Activated CD8-positive, alpha-beta memory T cell treated with anti-CD3 and anti-CD28 coated beads for 1 hour (primary cell): Measurements from ENCODE around the gene SERPINB3.
"Not testable (repeated sequence)": the region's sequence is repeated elsewhere in the genome, so short reads cannot be mapped to it uniquely, and the experiment has no call there.

Source experiments
- DNase-seq, 2 donors: peaks; one replicate each; pipeline ENCODE4 v3.0.0-alpha.2; 2020; ENCODE audit warnings: low read depth in 1 of 2; ENCODE audit errors: extremely low read depth in 1 of 2

The SERPINB3 gene

GRCh38 chr18:63661750-63662149, at the start of gene SERPINB3:
Gene SERPINB3, minus strand, starts transcription at chr18:63661893. Its CDS starts 677 bp downstream, at chr18:63661216.
- not testable (repeated sequence) for DNase-seq

GRCh38 chr18:63708650-63709049, 47.0 kb upstream of the SERPINB3 start:
- DNase-seq: no peak

GRCh38 chr18:63707816-63708215, 46.1 kb upstream of the SERPINB3 start:
- no peak for DNase-seq

DNA sequence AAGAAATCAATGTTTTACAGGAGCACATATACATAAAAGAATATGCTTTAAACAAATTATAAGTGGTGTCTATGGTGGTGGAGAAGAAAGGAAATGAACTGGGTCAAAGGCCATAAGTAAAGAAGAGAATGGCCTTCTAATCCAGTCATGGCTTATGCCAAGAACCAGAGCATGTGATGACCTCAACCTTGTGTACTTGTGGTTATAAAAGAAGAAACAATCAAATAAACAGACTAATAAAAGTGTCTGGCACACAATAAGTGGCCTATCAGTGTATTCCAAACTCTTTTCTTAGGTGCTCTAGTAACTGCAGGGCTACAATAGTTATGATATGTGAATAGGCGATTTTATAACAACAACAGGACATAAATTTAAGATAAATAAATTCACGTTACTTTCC, 43.7 kb upstream of the SERPINB3 start:
- no peak for DNase-seq

DNA sequence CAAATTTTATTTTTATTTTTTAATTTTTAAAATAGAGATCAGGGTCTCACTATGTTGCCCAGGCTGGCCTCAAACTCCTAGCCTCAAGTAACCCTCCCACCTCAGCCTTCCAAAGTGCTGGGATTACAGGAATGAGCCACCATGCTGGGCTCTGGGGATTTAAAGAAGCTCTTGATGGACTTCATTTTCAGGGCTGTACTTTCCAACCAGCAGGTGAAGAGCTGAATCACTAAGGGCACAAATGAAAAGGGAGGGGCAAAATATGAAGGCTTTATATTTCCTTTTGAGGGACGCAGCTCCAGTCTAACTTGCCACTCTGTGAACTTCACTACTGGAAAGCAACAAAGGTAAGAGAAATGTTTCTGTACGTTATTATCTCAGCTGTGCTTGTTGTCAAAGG, 41.0 kb upstream of the SERPINB3 start, which contains the start of gene SERPINB11:
TSS of gene SERPINB11 (plus strand) at position 301 of the 400 bp plus-strand sequence. CDS start 7,234 bp downstream, outside the sequence.
- DNase-seq: no peak

GRCh38 chr18:63701952-63702351, 40.3 kb upstream of the SERPINB3 start:
- no peak for DNase-seq

DNA sequence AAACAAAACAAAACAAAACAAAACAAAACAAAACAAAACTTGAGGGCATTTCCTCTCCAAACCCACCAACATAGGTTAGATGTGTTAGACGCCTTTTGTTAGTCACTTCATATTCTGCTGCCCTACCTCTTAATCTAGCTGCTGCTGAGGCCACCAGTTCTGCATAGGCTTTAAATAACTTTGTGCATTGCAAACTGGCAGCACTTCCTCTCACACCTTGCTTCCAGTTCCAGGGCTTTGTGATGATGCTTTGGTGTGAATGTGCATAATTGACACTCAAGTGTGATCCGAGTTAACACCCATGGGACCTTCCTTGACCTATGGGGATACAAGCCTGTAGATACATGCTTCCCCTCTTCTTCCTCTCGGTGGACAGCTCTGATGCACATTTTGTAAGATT, 38.8 kb upstream of the SERPINB3 start:
- no peak for DNase-seq

DNA sequence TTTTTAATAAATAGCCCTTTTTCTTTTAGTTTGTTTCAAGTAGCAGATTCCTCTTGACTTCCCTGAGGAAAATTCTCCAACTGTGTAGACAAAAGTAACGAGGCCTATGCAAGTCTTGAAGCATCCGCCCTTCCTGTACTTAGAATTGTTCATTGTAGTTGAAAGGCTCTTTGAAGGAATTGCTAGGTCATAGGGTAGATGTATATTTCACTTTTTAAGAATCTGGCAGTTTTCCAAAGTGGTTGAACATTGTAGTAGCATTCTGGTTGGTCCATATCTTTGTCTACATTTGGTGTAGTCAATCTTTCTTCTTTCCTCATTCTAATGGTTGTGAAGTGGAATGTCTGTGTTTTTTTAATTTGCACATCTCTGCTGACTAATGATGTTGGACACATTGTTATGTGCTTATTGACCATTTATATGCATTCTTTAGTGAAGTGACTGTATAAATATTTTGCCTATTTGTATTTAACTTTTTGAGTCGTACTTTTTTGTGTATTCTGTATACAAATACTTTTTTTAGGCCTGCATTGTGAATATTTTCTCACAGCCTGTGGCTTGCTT, 35.5 kb upstream of the SERPINB3 start:
- no peak for DNase-seq

GRCh38 chr18:63689064-63689463, 27.4 kb upstream of the SERPINB3 start:
- DNase-seq: no peak

- no peak for DNase-seq
Measured at GRCh38 chr18:63686871-63687270, 25.2 kb upstream of the SERPINB3 start.

DNA sequence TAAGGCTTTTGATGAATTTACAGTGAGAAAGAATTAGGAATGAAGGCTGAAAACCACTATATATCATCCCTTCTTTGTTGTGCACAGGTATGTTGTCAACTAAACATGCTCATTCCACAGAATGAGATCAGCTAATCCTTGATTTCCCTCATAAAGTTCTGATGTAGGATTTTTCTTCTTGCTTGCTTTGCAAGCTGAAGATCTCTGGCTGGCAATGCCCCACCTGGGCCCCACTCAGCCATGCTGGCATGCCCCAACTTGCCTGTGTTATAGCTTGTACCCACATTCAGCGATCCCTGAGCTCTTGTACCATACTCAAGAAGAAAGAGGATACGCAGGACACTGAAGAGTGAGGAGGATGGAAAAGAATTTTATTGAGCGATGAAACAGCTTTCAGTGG, 23.0 kb upstream of the SERPINB3 start:
- DNase-seq: no peak

GRCh38 chr18:63683890-63684289, 22.2 kb upstream of the SERPINB3 start:
- DNase-seq: no peak

DNA sequence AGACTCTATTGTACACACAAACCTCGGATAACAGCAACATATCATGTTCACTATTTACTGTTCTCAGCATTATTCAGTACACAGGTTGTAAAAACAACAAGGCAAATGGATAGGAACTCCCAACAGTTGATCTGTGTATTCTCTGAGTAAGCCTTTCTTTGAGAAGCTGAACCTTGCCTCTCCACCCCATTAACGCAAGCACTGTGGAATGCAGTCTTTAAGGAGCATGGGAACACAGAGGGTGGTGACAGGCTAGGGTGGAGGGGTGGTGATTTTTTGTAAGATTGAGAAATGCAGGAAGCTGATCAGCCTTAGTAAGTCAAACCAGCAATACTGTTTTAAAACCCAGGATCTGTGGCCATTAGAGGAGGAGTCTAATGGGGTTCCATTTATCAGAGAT, 21.5 kb upstream of the SERPINB3 start:
- DNase-seq: no peak

DNA sequence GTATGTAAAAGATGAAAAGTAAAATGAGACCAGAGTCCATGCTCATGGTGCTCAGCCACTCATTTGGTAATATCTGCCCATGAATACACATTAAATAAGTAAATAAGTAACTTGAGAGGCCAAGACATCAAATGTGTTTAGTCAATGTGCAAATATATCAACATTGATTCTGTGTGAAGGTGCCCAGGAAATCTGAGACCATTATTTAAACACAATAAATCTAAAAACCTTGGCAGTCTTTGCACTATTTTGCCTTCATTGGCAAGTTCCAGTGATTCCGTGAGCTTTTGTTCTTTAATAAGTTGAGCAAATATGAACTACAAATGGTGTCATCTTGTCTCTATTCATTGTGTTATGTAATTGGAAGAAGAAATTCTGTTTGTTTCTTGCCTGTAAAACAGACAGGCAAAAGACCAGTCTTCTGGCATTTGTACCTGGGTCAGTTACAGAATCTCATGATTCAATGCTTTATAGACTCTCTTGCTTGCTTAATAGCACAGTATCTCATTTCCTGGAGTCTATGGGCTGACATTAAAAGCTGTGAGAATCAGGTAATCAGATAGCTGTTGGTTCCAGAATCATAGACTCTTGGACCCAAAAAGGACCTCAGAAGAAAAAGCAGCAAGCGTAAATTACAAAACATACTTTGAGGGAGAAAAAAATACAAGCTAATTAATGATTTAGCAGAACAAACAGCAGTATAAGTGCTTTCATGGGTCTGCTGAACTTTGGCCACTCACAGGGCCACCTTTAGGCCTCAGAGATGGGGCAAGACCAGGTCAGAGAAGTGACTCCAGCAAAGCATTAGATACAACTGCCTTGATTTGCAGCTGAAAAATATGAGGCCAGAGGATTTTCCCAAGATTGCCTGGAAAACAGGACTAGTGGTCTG, 20.0 kb upstream of the SERPINB3 start:
- no peak for DNase-seq

- DNase-seq: no peak
Measured at GRCh38 chr18:63679820-63680606, 18.3 kb upstream of the SERPINB3 start.

GRCh38 chr18:63677500-63678225, 16.0 kb upstream of the SERPINB3 start:
- DNase-seq: no peak

DNA sequence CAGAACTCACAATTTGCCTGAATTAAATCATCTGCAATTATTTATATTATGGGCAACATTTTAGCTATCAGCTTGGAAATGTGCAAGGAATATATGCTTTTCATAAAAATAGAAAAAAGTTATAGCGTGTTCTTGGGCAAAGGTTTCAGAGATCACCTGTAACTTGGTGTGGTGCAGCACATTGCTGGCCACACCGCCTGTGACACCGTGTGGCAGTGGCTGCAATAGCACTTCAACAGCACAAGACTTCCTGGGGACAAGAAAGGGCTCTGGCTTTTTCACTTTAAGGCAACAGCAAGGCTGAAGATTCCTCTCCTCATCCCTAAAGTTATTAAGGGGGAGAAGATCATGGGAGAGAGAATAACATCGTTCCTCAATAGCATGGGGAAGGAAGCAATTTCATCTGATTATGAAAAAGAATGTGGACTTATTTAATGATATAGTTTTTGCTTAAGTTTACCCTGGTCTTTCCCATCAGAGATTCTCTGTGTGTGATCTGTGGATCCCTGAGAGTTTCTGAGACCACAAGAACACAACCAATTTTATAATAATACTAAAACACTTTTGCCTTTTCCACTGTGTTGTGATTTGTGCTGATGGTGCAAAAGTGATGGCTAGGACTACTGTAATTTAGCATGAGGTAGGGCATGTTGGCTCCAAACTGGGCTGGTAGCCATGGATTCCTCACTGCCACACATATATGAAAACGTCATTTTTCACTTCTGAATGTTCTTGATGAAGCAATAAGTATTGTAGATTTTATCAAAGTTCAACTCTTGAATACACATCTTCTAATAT, 15.0 kb upstream of the SERPINB3 start:
- DNase-seq: no peak

GRCh38 chr18:63664571-63664970, 2.9 kb upstream of the SERPINB3 start:
- DNase-seq: no peak

- DNase-seq: not testable (repeated sequence)
Measured at GRCh38 chr18:63658920-63659319, 2.8 kb downstream of the SERPINB3 start.

- DNase-seq: not testable (repeated sequence)
Measured at GRCh38 chr18:63650271-63650670, 11.4 kb downstream of the SERPINB3 start.
